Kidney epithelial cell (primary cell): ENCODE measurements around the gene CBLIF. TPM values are rescaled to one million over a fixed set of nuclear protein-coding genes. Genes with fewer than 3 reads are reported as not detected.

Source experiments
- DNase-seq: peaks from one replicate; pipeline ENCODE4 v3.0.0-alpha.2; 2010; ENCODE audit warnings: low read depth
- H3K27me3 ChIP-seq: 2 replicates; pipeline ENCODE4 v1.6.0; 2011; ENCODE audit warnings: low read length; ENCODE audit not compliant: control insufficient read depth, insufficient read depth
- H3K36me3 ChIP-seq: 2 replicates; pipeline ENCODE4 v1.5.1; 2011; ENCODE audit warnings: low read length; ENCODE audit not compliant: control insufficient read depth, insufficient read depth
- H3K4me3 ChIP-seq: 2 replicates; pipeline ENCODE4 v1.5.1; 2011; ENCODE audit warnings: low read depth, mild to moderate bottlenecking, control low read depth, low read length
- CTCF ChIP-seq: IDR thresholded peaks from 2 replicates; pipeline ENCODE4 v1.5.1; 2011; ENCODE audit warnings: mild to moderate bottlenecking, moderate library complexity, low read length, control low read depth, inconsistent platforms; ENCODE audit not compliant: insufficient read depth, poor library complexity, severe bottlenecking
- total RNA-seq: library from RNA; depleted of rRNA; stranded (reverse); fragments of >200 nt; gene quantifications from 2 replicates; pipeline ENCODE4 v1.2.3, GENCODE V29; 2015

Gene CBLIF
- total RNA-seq, 1 donor from 2014 or later = not detected

GRCh38 chr11:59878575-59878974 is 33.3 kb upstream of the CBLIF start, which contains the start of gene OOSP3:
TSS of gene OOSP3 (plus strand) at chr11:59878782. CDS start at chr11:59878809, 27 bp downstream.
- Histone ChIP-seq H3K27me3 (no peaks in the 10 kb centered on the region), H3K36me3 (no peaks in the 10 kb centered on the region), H3K4me3 (no peak within 1 kb of the TSS)
- no peak for DNase-seq
- TF ChIP-seq CTCF = no peak

- Histone ChIP-seq H3K4me3 (no peak overlapping the region), H3K27me3 (no peaks in the 10 kb centered on the region), H3K36me3 (no peaks in the 10 kb centered on the region)
- no peak for DNase-seq
- no peak for TF ChIP-seq CTCF
These were observed 32.5 kb upstream of the CBLIF start for GRCh38 chr11:59877784-59878183.

- no peak for DNase-seq
- no peaks in the 10 kb centered on the region for H3K27me3 ChIP-seq
- TF ChIP-seq CTCF = no peak
- H3K4me3 ChIP-seq = no peak overlapping the region
- H3K36me3 ChIP-seq = no peaks in the 10 kb centered on the region
These were observed 32.0 kb upstream of the CBLIF start for GRCh38 chr11:59877325-59877724.

GRCh38 chr11:59875856-59876519 is 30.7 kb upstream of the CBLIF start:
- no peak for DNase-seq
- no peak for TF ChIP-seq CTCF
- Histone ChIP-seq H3K27me3 (no peaks in the 10 kb centered on the region), H3K4me3 (no peak overlapping the region), H3K36me3 (no peaks in the 10 kb centered on the region)

- Histone ChIP-seq H3K4me3 (no peak overlapping the region), H3K36me3 (no peaks in the 10 kb centered on the region), H3K27me3 (no peaks in the 10 kb centered on the region)
- no peak for TF ChIP-seq CTCF
- no peak for DNase-seq
These were observed 26.8 kb upstream of the CBLIF start for GRCh38 chr11:59872076-59872475.

GRCh38 chr11:59867946-59868345 is 22.6 kb upstream of the CBLIF start:
- Histone ChIP-seq H3K4me3 (no peak overlapping the region), H3K36me3 (no peaks in the 10 kb centered on the region), H3K27me3 (no peaks in the 10 kb centered on the region)
- TF ChIP-seq CTCF = no peak
- no peak for DNase-seq
